HEK293T (cell line): Measurements from ENCODE around the gene IQCC.
A peak's percentile ranks its signal among the peaks of the same experiment; 100 is the strongest.

Source experiments
- CTCF ChIA-PET: fragments of 350-600 bp; formaldehyde crosslinking; extraction: SDS; loops from one replicate; lab custom pipeline; 2021; ENCODE audit warnings: antibody characterized with exemption, inconsistent platforms; lab: Yijun Ruan, JAX
- POLR2A ChIA-PET: fragments of 350-600 bp; formaldehyde crosslinking; extraction: SDS; loops from one replicate; lab custom pipeline; 2020; ENCODE audit warnings: antibody characterized with exemption, inconsistent platforms; lab: Yijun Ruan, JAX
- DNase-seq: peaks from one replicate; pipeline ENCODE4 v3.0.0; 2012; ENCODE audit warnings: mixed read lengths; ENCODE audit errors: extremely low spot score
- ARNT ChIP-seq: fragments of 450-650 bp; IDR thresholded peaks from 2 replicates; pipeline ENCODE4 v1.6.1; 2017; ENCODE audit warnings: mild to moderate bottlenecking
- BHLHE40 ChIP-seq: fragments of 450-650 bp; IDR thresholded peaks from 2 replicates; pipeline ENCODE4 v1.6.1; 2016; ENCODE audit warnings: mild to moderate bottlenecking, moderate library complexity, borderline replicate concordance
- CTBP1 ChIP-seq: fragments of 450-650 bp; IDR thresholded peaks from 2 replicates; pipeline ENCODE4 v1.6.1; 2016; ENCODE audit warnings: borderline replicate concordance
- ELF4 ChIP-seq: fragments of 450-650 bp; IDR thresholded peaks from 2 replicates; pipeline ENCODE4 v1.6.1; 2017; ENCODE audit warnings: antibody characterized with exemption
- FOXA1 ChIP-seq: fragments of 450-650 bp; IDR thresholded peaks from 2 replicates; pipeline ENCODE4 v1.6.1; 2016; ENCODE audit warnings: mild to moderate bottlenecking
- FOXK2 ChIP-seq: fragments of 450-650 bp; IDR thresholded peaks from 2 replicates; pipeline ENCODE4 v1.6.1; 2016; ENCODE audit warnings: mild to moderate bottlenecking
- FOXM1 ChIP-seq: fragments of 450-650 bp; IDR thresholded peaks from 2 replicates; pipeline ENCODE4 v1.6.1; 2017; ENCODE audit warnings: mild to moderate bottlenecking, borderline replicate concordance
- HDGF ChIP-seq: fragments of 450-650 bp; IDR thresholded peaks from 2 replicates; pipeline ENCODE4 v1.6.1; 2017; ENCODE audit warnings: antibody characterized with exemption, borderline replicate concordance
- L3MBTL2 ChIP-seq: fragments of 450-650 bp; conservative IDR thresholded peaks from 2 replicates; pipeline ENCODE4 v1.6.1; 2016; ENCODE audit warnings: mild to moderate bottlenecking
- LEF1 ChIP-seq: fragments of 450-650 bp; IDR thresholded peaks from 2 replicates; pipeline ENCODE4 v1.6.1; 2017; ENCODE audit warnings: mild to moderate bottlenecking, borderline replicate concordance
- NFRKB ChIP-seq: fragments of 450-650 bp; IDR thresholded peaks from 2 replicates; pipeline ENCODE4 v1.6.1; 2016; ENCODE audit warnings: mild to moderate bottlenecking, moderate library complexity
- PKNOX1 ChIP-seq: fragments of 450-650 bp; IDR thresholded peaks from 2 replicates; pipeline ENCODE4 v1.6.1; 2016
- SP1 ChIP-seq: fragments of 450-650 bp; IDR thresholded peaks from 2 replicates; pipeline ENCODE4 v1.6.1; 2017
- SUZ12 ChIP-seq: fragments of 450-650 bp; IDR thresholded peaks from 2 replicates; pipeline ENCODE4 v1.6.1; 2016; ENCODE audit warnings: mild to moderate bottlenecking
- TARDBP ChIP-seq: fragments of 450-650 bp; IDR thresholded peaks from 2 replicates; pipeline ENCODE4 v1.6.1; 2016
- ZNF384 ChIP-seq: fragments of 450-650 bp; IDR thresholded peaks from 2 replicates; pipeline ENCODE4 v1.6.1; 2016

The IQCC gene

GRCh38 chr1:32246888-32247273 lies 41.4 kb downstream of the IQCC start, which contains the start of gene FAM167B:
FAM167B (plus strand) TSS chr1:32247222; CDS start chr1:32247422, 200 bp downstream.
- no peak for TF ChIP-seq FOXK2
- no peak for TF ChIP-seq FOXA1
- no peak for TF ChIP-seq L3MBTL2
- TF ChIP-seq SP1: no peak
- no peak for TF ChIP-seq LEF1
- no peak for TF ChIP-seq SUZ12
- TF ChIP-seq CTBP1: no peak
- no peak for TF ChIP-seq PKNOX1
- TF ChIP-seq BHLHE40: no peak
- no peak for TF ChIP-seq NFRKB
- TF ChIP-seq TARDBP: no peak
- TF ChIP-seq ARNT: no peak
- TF ChIP-seq HDGF: no peak
- DNase-seq: no peak
- ChIA-PET POLR2A (interaction anchor here (0.8 kb wide), 1 partner anchor 30 kb away, joined by 3 read pairs; no protein-coding TSS in a partner anchor), CTCF (interaction anchor here (0.6 to 1.4 kb wide), 3 partner anchors 11 to 89 kb away, joined by 3 to 5 read pairs (median 4); no protein-coding TSS in a partner anchor)

DNA sequence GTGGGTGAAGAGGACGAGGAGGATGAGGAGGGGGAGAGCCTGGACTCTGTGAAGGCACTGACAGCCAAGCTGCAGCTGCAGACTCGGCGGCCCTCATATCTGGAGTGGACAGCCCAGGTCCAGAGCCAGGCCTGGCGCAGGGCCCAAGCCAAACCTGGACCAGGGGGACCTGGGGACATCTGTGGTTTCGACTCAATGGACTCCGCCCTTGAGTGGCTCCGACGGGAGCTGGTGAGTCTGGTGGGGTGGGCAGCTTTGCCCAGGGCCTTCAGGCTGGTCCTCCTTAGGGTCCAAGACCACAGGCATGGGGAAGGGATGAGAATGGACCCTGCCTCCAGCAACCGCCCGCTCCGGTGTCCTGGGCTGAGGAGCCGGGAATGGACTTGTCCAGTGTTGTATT lies 42.0 kb downstream of the IQCC start:
- no peak for DNase-seq
- TF ChIP-seq FOXA1 (no peak), L3MBTL2 (no peak), ARNT (no peak), ZNF384 (no peak), FOXM1 (no peak), FOXK2 (no peak), LEF1 (no peak), NFRKB (no peak), HDGF (no peak), TARDBP (no peak), CTBP1 (no peak), SUZ12 (no peak)
- ChIA-PET CTCF (interaction anchor here (0.6 to 1.1 kb wide), 3 partner anchors 11 to 31 kb away, joined by 3 to 5 read pairs (median 4); no protein-coding TSS in a partner anchor), POLR2A (interaction anchor here (0.7 kb wide), 1 partner anchor 44 kb away, joined by 3 read pairs; the partner anchor contains the start of gene HDAC1)

DNA sequence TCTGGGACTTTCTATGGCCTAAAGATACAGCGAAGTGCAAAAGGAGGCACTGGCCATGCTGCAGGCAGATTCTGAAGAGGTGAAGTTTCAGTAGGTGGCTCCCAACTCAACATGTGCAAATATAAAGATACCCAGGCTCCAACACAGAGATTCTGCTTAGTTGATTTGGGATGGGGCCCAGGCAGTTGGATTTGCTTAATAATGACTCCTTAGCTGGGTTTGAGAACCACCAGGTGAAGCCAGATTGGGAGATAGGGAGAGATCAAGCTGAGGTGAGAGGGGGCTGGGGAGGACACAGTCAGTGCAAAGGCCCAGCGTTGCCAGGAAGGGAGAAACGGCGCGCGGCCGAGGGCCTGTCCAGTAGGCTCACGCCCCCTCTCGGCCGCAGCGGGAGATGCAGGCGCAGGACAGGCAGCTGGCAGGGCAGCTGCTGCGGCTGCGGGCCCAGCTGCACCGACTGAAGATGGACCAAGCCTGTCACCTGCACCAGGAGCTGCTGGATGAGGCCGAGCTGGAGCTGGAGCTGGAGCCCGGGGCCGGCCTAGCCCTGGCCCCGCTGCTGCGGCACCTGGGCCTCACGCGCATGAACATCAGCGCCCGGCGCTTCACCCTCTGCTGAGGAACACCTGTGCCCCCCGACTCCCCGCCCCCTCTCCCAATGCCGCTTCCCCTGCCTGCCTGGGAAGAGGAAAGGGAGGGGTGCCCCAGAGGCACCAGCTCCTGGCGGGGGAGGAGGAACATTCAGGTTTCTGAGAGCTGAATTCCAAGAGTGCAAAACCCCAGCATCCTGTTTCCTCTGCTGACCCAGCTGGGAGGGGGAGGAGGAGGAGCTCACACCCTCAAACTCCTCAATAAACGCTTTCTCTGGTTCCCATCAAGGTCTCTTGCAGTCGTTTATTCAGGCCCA lies 42.8 kb downstream of the IQCC start:
- CTCF ChIA-PET: interaction anchor here (0.6 to 1.1 kb wide), 9 partner anchors 9 to 516 kb away, joined by 3 to 6 read pairs (median 4); partner anchors contain the start of gene DCDC2B
- POLR2A ChIA-PET: interaction anchor here (0.7 to 1.4 kb wide), 3 partner anchors 9 to 88 kb away, joined by 3 to 8 read pairs (median 7); partner anchors contain the start of genes HDAC1 and MARCKSL1
- peak; percentile 99 for DNase-seq
- no peak for TF ChIP-seq CTBP1
- TF ChIP-seq TARDBP: no peak

DNA sequence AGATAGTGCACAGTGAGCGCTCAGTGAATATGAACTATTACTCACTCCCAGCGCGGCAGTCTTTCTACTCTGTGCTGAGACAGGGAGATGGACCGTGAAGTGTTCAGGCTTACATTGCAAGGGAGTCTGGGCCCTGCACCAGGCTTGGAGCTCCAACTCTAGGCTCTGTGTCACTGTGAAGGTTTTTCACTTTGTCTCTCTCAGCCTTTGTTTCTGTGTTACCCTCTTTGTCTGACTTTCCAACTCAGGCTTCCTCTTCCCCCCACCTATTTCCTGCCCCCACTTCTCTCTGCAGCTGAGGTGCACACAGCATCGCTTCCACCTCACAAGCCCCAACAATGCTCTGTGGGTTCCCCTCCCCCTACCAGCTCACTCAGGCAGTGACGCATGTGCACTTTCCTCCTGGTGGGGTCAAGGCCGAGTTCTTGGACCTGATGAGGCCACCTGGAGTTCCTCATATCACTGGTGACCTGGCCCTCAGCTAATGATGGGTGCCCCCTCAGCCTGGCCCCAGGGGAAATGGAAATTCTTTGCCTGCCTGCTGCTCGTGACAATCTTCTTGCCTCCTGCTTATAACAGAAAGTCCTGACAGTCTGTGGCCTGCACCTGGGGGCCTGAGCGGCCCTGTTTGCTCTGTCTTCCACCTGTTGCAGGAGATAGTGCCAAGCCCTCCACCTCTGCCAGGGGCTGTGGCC lies 44.5 kb downstream of the IQCC start:
- TF ChIP-seq HDGF (no peak), ELF4 (no peak), L3MBTL2 (no peak), TARDBP (no peak), FOXM1 (no peak), BHLHE40 (no peak), FOXK2 (no peak), ZNF384 (no peak)
- CTCF ChIA-PET: no interaction called here
- no peak for DNase-seq

GRCh38 chr1:32250893-32251716 lies 45.6 kb downstream of the IQCC start, which contains the start of gene LCK:
LCK (plus strand) TSS chr1:32251265; CDS start chr1:32274330, 23,065 bp downstream.
- TF ChIP-seq L3MBTL2 (no peak), HDGF (no peak), FOXK2 (no peak), NFRKB (no peak), ARNT (no peak)
- DNase-seq: no peak
- ChIA-PET CTCF (no interaction called here), POLR2A (interaction anchor here (1.1 kb wide), 1 partner anchor 35 kb away, joined by 3 read pairs; no protein-coding TSS in a partner anchor)

More for the DNA sequence above, 44.5 kb downstream of the IQCC start:
- POLR2A ChIA-PET: interaction anchor here (1.1 kb wide), 1 partner anchor 34 kb away, joined by 3 read pairs; no protein-coding TSS in a partner anchor
